ENCODE measurements around the gene HECTD3.

The HECTD3 gene

DNA sequence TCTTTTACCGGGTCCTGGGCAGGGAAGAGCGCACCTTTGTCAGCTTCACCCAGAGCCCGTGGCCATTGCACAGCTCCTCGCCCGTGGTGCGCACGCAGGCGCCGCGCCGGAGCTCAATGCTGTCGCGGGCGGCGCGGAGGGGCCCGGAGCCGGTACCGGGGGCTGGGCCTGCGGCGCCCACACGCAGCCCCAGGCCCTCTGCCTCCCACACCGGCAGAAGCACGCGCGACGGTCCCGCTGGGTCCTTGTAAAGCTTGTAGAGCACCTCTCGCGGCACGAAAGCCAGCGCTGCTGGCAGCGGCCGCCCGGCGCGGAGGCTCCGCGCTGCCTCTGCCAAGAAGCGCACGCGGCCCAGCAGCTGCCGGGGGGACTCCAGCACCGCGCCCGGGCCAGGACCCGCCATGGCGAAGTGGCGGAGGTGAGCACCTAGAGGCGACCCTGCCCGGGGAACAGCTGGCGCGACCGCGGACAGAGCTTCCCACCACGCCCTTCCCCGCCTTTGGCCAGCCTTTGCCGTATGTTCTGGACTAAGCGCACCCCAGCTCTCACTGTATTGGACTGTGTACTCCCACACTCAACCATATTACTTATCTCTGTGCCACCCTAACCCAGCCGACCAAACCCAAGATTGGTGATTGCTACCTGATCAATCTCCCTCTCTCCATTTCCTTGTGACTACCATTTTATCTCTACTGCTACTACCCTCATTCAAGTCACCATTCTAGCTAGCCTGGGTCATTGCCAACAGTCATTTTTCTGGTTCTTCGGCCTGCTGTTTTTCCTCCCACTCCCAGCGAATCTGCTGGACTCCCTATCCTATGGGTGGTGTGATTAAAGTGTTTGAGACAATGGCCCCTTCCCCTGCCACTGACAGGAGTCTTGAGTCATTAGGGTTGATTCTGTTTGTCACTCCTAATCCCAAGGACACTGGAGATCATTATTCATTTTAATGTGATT, at the start of gene HECTD3:
TSS of gene HECTD3 (minus strand) at position 470 of the 957 bp plus-strand sequence. CDS start at position 403, 67 bp downstream.
- DNase-seq (ENCODE audit: low read depth in 2 of 2), result peak; percentile 46 to 62

DNA sequence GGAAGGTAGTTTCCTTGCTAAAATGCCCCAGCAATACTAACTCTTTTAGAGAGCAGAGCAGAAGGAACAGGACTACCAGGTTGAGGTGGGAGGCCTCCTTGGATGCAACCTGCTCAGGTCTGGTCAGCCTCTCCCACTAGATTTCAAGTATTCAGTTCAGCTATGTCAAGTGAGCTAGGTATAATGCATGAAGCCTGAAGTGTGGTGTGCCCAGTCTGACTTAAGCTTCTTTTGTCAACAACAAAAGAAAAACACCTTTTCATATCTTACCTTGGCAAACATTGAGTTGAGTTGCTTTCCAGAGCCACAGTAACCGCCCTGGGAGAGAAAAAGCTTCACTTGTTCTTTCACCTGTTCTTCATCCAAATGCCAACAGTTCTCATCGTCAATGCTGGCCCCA, 48.7 kb upstream of the HECTD3 start:
- no peak for DNase-seq (ENCODE audit: low read depth in 2 of 2)

DNA sequence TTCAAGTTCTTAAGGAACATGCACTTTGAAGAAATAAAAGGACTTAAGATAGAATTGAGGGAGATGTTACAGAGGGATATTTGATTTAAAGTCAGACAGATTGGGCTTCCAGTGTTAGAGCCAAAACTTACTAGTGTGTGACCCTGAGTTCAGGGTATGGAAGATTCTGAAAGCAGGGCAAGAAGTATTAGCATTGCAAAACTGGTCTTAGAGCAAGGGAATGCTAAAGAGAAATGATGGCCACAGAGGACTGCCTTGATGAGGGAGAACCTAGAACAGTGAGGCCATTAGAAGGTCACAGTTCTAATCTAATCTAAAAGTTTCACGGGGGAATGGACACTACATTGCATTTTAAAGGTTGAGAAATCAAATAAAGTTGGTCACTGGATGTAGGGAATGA, 46.4 kb upstream of the HECTD3 start:
- DNase-seq (ENCODE audit: low read depth in 2 of 2), result no peak

DNA sequence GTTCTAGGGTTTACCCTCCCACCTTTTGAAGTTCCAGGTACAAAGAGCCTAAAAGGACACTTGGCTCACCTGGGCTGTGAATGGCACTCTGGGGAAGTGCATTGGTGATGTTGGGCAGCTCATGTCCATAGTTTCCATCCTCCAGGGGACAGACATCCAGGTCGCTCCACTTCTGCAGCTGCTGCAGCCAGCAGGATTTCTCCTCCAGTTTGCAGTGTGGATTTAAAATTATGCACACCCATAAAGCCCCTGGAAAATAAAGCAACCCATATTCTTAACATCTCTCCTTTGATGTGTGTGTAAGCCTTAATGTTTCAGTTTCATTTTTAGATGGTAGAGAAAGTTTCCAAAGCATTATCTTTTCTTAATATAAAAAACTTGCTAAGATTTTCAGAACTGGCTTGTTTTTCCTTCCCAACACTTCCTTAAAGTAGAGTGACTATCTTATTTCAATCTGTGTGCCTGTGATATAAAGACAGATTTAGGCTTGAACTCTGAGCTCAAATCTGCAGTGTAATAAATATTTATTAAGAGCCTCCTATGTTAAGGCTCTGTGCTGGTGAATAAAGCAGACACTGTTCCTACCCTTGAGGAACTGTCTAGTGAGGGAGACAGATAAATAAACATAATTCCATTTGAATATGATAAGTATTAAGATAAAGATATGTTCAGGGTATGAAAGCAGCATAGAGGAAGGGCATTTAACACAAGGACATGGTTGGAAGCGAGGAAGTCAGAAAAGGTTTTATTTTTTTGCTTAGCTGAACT, 40.1 kb upstream of the HECTD3 start:
- no peak for DNase-seq (ENCODE audit: low read depth in 2 of 2)

DNA sequence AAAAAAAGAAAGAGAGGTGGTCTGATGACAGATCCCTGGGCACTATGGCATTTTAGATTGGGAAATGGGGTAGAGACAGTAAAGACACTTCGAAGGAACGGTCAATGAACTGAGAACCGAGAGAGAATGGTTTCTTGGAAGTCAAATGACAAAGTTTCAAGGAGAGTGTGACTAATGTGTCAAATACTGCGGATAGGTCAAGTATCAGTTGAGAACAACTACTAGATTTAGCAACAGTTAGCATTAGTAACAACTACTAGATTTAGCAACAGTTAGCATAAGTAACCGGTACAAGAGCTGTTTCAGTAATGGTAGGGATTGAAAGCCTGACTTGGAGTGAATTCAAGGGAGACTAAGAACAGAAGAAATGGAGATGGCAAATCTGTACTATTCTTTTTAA, 35.9 kb upstream of the HECTD3 start:
- DNase-seq (ENCODE audit: low read depth in 2 of 2), result no peak

DNA sequence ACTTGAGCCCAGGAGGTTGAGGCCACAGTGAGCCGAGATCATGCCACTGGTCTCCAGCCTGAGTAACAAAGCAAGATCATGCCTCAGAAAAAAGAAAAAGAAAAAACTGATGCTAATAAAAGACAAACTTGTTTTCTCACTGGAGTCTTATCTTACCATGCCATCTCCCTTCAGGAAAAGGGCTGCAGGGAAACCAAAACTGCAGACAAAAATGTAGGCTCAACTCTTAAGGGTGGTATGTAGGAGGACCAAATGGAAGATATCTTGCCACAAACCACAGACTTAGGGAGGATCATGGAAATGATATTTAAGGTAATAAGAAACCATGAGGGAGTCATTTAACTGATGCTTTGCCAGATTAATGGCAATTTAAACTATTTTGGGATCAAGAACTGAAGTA, 33.8 kb upstream of the HECTD3 start:
- no peak for DNase-seq (ENCODE audit: low read depth in 2 of 2)

DNA sequence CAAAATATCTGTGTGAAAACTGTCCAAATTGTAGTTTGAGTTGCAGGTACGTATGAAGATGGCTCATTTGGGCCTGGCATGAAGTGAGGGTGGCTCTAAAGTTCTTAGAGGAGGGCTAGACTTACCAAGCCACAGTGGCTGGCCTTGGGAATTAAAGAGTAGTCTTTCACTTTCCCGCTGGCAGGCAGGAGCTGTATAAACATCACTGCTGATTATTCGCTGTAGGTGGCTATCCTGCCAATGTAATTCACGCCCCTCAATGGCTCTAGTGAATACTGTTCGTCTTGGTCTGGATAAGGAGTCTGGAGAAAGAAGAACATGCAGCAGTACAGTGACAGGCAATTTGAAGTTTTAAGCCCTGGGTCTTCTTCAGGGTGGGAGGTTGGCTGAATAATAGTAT, 32.0 kb upstream of the HECTD3 start:
- DNase-seq (ENCODE audit: low read depth in 2 of 2), result no peak

DNA sequence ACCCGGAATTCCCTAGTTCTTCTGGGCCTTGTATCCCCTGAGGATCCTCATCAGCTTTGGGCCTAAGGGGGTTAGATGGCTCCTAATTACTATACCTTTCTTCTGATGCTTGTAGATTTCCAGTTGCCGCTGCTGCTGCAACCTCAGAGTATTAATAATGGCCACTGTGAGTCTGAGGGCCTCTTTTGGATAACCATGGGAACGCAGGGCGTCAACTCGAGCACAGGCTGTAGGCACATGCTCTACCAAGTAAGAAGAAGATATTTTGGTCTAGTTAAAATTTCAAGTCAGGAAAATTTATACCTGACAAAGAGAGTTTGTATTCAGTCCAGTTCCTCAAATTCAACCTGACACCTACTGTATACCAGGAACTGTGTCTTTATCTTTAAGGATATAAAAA, 29.2 kb upstream of the HECTD3 start:
- DNase-seq (ENCODE audit: low read depth in 2 of 2), result no peak

DNA sequence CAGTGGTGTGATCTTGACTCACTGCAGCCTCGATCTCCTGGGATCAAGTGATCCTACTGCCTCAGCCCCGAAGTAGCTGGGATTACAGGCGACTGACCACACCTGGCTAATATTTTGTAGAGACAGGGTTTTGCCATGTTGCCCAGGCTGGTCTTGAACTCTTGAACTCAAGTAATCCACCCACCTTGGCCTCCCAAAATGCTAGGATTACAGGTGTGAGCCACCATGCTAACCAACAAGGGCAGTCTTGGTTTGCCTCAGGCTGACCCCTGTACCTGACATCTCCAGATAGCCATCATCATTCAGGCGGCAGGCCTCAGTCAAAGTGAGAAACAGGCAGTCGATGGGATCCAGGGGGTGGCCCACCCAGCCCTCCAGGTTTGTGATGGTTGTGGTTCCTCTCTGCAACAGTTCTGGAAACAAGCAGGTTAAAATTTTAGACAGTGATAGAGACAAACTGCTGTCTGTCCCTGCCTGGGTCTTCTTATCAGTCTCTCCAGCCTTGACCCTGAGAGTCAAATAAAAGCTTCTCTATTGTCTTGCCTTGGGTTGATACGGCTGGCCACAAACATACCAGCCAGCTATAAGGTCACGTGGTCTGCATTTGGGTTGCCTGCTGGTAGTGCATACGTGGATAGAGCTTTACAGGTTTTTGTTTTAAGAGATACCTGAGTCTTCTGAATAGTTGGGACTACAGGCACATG, 27.7 kb upstream of the HECTD3 start:
- no peak for DNase-seq (ENCODE audit: low read depth in 2 of 2)

DNA sequence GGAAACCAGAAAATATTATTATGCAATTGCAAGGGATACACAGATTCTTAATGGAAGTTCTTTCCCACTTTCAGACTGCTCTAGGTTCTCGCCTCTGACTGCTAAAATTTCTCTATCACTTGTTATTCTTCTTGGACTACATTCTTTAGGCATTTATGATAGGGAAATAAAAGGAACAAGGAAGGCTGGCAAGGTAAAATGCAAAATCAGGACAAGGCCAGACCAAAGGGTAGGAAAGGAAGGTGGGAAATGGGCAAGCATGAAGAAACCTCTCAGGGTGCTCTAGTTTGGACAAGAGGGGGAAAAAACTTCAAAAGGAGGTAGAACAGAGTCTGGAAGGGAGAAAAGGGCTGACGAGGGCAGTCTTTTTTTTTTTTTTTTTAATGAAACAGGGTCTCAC, 27.1 kb upstream of the HECTD3 start:
- DNase-seq (ENCODE audit: low read depth in 2 of 2), result no peak

DNA sequence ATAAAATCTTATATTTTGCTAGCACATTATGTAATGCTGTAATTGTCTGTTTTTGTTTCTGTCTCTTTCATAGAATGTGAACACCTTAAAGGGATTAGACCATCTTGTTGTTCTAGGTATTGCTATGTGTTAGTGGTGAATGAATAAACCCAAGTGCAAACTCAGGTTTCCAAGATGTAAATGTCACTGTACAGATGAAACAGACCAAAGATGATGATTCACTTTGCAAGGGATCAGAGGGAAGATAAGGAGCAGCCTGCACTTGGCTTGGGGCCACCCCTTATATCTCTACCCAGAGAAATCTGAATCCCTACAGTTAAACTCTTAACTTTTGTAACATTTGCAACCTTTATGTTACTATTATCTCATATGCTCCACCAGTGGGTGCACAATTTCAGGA, 26.3 kb upstream of the HECTD3 start:
- no peak for DNase-seq (ENCODE audit: low read depth in 2 of 2)

DNA sequence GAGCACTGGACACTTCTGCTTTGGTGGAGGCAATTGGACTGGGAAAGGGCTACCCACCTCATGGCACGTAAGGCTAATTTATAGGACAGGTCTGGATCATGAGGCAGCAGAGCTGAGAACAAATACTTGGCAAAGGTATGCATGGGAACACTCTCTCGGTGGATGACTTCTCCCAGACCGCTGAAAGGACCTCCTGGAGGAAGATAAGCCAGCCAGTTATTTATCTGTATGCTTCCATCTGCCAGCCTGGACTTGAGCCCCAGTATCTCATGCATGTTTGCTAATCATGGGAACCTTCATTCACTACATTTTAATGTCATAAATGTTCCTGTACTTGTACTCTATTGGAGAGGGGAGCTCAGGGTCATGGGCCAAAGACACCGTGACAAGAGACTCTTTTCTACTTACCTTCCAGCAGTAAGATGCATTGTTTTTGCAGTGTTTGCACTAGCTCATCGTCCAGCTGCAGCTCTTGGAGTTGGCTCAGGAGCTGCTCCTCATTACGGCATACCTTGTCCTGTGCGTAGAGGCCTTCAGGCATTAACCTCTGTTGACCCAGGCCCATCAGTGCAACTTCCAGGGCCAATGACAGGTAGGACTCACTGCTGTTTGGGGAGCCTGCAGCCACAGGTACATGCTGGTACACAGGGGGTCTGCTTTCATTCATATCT, 24.6 kb upstream of the HECTD3 start:
- DNase-seq (ENCODE audit: low read depth in 2 of 2), result no peak

DNA sequence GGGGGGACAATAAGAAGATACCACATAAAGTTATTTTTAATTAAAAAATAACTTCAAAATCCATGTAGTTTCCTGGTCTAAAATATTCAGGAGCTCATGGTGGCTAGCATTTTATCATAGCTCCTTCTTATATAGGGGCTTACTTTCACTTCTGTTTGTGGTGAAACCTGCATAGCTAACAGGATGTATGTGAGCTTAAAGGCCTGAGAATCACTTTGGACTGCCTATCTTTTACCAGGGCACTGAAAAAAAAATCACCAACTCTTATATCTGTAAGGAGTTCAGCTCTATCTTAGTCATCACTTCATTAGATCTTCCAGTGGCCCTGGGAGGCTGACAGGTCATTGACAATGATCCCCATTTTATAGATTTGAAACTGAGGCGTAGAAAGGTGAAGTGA, 22.2 kb upstream of the HECTD3 start:
- no peak for DNase-seq (ENCODE audit: low read depth in 2 of 2)

DNA sequence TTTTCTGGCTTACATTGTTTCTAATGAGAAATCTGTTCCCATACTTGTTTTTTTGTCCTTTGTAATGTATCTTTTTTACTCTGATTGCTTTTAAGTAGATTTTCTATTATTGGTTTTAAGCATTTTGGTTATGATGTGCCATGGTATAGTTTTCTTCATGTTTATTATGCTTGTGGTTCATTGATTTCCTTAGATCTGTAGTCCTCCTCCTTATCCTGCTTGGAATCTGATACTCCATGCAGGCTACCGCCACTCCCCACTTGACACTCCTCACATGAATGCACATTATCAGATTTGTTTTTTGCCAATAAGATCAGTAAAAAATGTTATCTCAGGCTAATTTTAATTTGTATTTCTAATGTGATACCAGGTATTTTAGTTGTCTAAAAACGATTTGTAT, 21.7 kb upstream of the HECTD3 start:
- DNase-seq (ENCODE audit: low read depth in 2 of 2), result no peak

DNA sequence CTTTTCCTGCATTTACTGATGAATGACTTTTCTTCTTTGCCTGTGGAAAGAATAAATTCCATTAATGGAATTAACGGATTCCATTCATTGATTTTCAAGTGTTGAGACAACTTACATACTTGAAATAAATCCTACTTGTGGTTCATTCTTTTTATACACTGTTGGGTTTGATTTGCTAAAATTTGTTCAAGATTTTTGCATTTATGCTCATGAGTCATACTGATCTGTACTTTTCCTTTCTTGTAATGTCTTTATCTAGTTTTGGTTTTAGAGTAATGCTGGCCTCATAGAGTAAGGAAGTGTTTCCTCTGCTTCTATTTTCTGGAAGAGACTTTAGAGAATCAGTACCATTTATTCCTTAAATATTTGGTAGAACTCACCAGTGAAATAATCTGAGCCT, 15.3 kb upstream of the HECTD3 start:
- DNase-seq (ENCODE audit: low read depth in 2 of 2), result no peak

DNA sequence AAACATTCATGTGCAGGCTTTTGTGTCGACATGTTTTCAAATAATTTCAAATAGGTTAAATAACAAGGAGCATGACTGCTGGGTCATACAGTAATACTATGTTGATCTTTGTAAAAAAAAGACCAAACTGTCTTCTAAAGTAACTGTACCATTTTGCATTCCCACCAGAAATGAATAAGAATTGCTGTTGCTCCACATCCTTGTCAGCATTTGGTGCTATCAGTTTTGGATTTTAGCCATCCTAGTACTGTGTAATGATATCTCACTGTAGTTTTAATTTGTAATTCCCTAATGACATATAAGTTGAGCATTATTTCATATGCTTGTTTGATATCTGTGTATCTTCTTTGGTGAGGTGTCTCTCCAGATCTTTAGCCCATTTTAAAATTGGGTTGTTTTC, 12.5 kb upstream of the HECTD3 start:
- DNase-seq (ENCODE audit: low read depth in 2 of 2), result no peak

DNA sequence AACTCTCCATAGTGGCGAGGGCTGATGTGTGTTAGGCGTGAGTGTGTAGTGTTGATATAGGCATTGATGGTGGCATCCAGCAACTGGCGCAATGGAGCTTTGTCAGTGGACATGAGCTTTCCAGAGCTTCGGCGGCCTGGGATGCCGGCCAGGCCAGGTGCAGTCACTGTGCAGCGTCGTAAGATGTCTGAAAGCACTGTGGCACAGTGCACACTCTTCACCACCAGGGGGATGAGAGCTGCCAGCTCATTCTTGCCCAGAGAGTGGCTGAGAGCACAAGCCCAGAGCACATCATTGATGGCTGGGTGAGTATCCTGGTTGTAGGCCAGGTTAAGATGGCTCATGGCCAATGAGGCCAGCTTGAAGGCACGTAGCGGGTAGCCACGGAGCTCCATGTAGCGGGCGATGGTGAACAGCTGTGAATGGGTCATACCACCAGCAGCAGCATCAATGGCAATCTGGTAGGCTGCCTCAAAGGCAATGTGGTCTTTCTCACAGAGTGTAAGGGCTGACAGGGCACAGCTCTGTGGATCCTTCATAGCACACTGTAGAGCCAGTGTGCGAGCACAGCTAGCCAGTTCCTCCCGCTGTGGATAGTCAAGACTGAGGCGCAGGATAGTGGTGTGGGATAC, 7.6 kb upstream of the HECTD3 start:
- peak; percentile 30 to 31 for DNase-seq (ENCODE audit: low read depth in 2 of 2)

DNA sequence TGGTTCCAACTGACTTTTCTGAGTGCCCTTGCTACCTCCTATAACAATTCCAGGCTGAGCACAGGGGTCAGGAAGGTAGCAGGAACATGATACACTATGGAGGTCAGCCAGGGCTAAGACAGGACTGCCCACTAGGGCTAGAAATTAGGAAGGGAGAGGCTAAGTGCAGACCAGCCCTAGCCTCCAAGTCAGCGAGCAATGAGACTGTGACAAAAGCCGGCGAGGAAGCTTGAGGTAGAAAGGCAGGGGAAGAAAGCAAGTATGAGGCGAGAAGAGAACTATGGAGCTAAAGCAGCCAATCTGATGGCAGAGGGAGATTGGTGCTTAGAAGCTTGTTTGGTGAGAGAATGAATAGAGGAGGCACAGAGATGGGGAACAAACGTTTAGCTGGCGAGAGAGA, 5.6 kb upstream of the HECTD3 start:
- DNase-seq (ENCODE audit: low read depth in 2 of 2), result no peak

DNA sequence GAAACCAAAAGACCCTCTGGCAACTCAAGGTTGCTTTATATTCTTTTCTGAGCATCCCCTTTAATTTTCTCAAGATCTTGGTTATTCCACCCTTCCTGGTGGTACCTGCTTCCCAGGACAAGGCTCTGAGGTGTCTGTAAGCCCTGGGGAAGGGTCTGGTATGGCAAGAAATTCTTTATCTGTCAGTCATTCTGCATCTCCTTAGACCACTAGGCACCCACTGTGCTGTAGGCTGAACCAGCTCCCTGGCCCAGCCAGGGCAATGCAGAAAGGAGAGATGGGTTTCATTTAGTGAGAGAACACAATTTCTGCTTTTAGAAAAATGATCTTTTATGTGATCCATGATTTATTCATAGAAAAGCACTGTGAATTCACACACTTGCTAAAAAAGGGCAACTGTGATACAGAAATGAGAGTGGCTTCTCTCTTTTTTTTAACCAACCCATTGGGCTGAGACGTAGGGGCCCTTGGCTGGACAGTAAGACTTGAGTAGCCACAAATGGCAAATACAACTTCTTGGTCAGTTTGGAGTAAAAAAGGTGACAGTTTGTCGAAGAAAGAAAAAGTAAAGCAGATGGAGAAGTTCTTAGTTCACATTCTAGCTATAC, 5.1 kb upstream of the HECTD3 start:
- DNase-seq (ENCODE audit: low read depth in 2 of 2), result no peak

DNA sequence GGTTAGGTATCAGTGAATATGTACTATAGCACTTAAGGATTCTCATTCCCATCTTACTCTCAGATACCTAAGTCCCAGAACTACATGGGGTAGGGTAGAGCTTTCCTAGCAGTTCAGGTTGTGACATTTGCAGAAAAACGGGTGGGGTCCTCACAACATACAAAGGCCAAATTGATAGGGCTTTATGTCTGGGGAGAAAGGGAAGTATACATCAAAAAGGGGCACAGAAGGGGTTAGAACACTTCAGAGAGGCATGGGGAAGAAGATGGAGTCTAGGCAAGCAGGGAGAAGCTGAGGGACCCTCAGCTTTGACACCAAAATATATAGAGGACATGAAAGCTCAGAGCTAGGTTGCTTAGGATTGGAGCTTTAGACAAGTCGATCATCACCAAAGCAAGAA, 4.6 kb upstream of the HECTD3 start:
- no peak for DNase-seq (ENCODE audit: low read depth in 2 of 2)

All from stimulated activated CD8-positive, alpha-beta memory T cell treated with anti-CD3 and anti-CD28 coated beads, Interleukin-7, amount 100 ng/mL, for 4 hours (primary cell).